Ovary (tissue), 9 donors: Measurements from ENCODE around the gene JAK1. TPM values are rescaled to one million over a fixed set of nuclear protein-coding genes. Genes with fewer than 3 reads are reported as not detected.

Source experiments
- DNase-seq, 5 donors: peaks; one replicate each; pipeline ENCODE4 v3.0.0-alpha.2; 2019 to 2020
- H3K27ac ChIP-seq, 2 donors: fragments of 200-600 bp; one replicate each; pipeline versions ENCODE4 v1.5.1 to v1.8.0; 2019 to 2022
- H3K27me3 ChIP-seq: fragments of 200-600 bp; one replicate; pipeline ENCODE4 v1.8.0; 2022
- H3K36me3 ChIP-seq: fragments of 200-600 bp; sonication (generic); one replicate; pipeline ENCODE4 v1.5.1; 2019
- H3K4me1 ChIP-seq: one replicate; pipeline ENCODE4 v1.8.1; 2013; ENCODE audit warnings: mild to moderate bottlenecking, moderate library complexity; ENCODE audit not compliant: insufficient read depth
- H3K4me3 ChIP-seq: fragments of 200-600 bp; sonication (generic); one replicate; pipeline ENCODE4 v1.5.1; 2017
- H3K9me3 ChIP-seq, 2 donors: fragments of 200-600 bp in 1 of 2; sonication (generic) in 1 of 2; one replicate each; pipeline versions ENCODE4 v1.5.1 to v1.8.1; 2013 to 2019; ENCODE audit warnings: mild to moderate bottlenecking in 1 of 2, moderate library complexity in 1 of 2
- EP300 ChIP-seq: sonication (generic); formaldehyde crosslinking; IDR thresholded peaks from one replicate; pipeline ENCODE4 v1.6.1; 2017; ENCODE audit warnings: antibody characterized with exemption
- POLR2A ChIP-seq: fragments of 450-650 bp; IDR thresholded peaks from one replicate; pipeline ENCODE4 v1.6.1; 2017; ENCODE audit warnings: antibody characterized with exemption, mild to moderate bottlenecking, moderate library complexity
- WGBS, 3 donors: extraction: QIAGEN DNeasy Blood & Tissue Kit in 1 of 3; methylation state at CpG; one replicate each; pipeline versions ENCODE4 v1.1.5 to v1.1.7; 2013 to 2017; 5-methylcytosine and 5-hydroxymethylcytosine counted together
- intact Hi-C, 4 donors: fragments of 100-400 bp; cut with DNase I; formaldehyde crosslinking; loops; one replicate each; pipeline versions ENCODE4 v1.11.0 to v1.15.1; 2022 to 2023
- polyA plus RNA-seq, 2 donors: library from polyadenylated mRNA; stranded (reverse); fragments of 200-250 nt in 1 of 2; fragments of 350-450 nt in 1 of 2; fragmentation: Illumina TruSeq in 1 of 2; extraction: RNeasy Lipid Tissue Mini Kit (QIAGEN cat#74804) in 1 of 2; gene quantifications; one replicate each; pipeline ENCODE4 v1.2.3, GENCODE V29; 2013 to 2014
- total RNA-seq, 7 donors: library from RNA; depleted of rRNA in 2 of 7; stranded (reverse); fragments of >200 nt in 2 of 7; fragmentation: NEBNext Ultra II Directional in 3 of 7; extraction: Animal tissue kit (Norgen Biotek cat#: 25700) in 3 of 7; gene quantifications; one replicate each; pipeline versions ENCODE4 v1.1.0 to v1.2.4, GENCODE V29; 2016 to 2023
- TF ChIP-seq, protein P1 (sequence below), 3 donors: fragments of 450-650 bp in 2 of 3; fragments of 200-600 bp in 1 of 3; IDR thresholded peaks; one replicate each; pipeline versions ENCODE4 v1.5.1 to v1.8.0; 2016 to 2022; ENCODE audit warnings: antibody characterized with exemption in 3 of 3, mild to moderate bottlenecking in 1 of 3
- donor health status: DM: no; HTN: no; CAD: no; lungs with moderate emphysema.
- donor health status: DM: no; HTN: no; CAD: no.
- donor health status: Bipolar disorder and iron deficiency.
- donor health status: DM: yes; HTN: yes; CAD: no.
- donor health status: DM: no; HTN: no; CAD: no.
- donor health status: DM: yes; HTN: yes; CAD: no.

The JAK1 gene
- total and polyA plus RNA-seq, 9 donors: 50.9 to 169 (median 127) TPM

DNA sequence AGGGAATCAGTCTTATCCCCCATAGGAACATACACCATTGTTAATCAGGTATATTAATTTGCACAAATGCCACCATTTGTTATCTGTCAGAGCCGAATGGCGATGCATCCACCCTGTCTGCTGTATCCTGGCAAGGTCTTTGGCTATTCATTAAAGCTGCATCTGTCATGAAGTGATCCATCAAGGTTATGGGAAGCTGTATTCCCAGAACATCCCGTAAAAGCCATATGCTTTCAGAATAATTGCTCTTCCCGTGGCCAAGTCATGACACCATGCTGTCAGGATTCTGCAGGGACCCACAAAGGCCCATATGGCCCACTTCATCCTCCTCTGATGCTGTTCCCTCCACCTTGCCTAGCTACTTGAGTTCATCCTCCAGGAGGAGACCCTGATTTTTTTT is 117.5 kb downstream of the JAK1 start:
- DNase-seq: no peak
- 78 to 85% (median 84%) methylated on average over 4 of the region's 4 CpGs for WGBS, 3 donors
- Histone ChIP-seq H3K27ac (no peak overlapping the region), H3K36me3 (no peaks in the 10 kb centered on the region), H3K4me1 (no peaks in the 10 kb centered on the region), H3K9me3 (no peaks in the 10 kb centered on the region), H3K27me3 (no peaks in the 10 kb centered on the region), H3K4me3 (no peak overlapping the region)
- TF ChIP-seq EP300 (no peak), POLR2A (no peak)
- TF ChIP-seq, protein P1, sequence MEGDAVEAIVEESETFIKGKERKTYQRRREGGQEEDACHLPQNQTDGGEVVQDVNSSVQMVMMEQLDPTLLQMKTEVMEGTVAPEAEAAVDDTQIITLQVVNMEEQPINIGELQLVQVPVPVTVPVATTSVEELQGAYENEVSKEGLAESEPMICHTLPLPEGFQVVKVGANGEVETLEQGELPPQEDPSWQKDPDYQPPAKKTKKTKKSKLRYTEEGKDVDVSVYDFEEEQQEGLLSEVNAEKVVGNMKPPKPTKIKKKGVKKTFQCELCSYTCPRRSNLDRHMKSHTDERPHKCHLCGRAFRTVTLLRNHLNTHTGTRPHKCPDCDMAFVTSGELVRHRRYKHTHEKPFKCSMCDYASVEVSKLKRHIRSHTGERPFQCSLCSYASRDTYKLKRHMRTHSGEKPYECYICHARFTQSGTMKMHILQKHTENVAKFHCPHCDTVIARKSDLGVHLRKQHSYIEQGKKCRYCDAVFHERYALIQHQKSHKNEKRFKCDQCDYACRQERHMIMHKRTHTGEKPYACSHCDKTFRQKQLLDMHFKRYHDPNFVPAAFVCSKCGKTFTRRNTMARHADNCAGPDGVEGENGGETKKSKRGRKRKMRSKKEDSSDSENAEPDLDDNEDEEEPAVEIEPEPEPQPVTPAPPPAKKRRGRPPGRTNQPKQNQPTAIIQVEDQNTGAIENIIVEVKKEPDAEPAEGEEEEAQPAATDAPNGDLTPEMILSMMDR (IDR thresholded peaks at IDR 0.05): no peak
- intact Hi-C loops: loop anchor here in 1 of 4 donors (10.0 kb wide), 1 partner anchor 366 kb away; no protein-coding TSS in a partner anchor

DNA sequence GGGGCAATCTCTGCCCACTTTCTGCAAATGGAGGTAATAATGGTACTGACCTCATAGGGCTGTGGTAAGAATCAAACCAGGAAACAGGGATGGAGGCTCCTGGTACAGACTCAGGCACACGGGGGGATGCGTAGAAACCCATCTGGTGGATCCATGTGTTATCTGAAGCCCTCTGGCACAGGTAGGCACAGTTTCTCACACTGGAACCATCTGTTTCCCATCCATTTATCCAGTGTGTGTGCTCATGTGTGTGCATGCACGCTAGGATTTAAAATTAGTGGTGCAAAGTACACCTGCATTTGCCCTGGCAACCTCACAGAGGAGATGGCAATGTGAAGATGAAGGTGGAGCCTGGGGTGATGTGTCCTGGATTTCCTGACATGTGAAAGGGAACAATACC is 118.2 kb downstream of the JAK1 start:
- DNase-seq: no peak
- intact Hi-C loops: loop anchor here in 1 of 4 donors (10.0 kb wide), 1 partner anchor 367 kb away; no protein-coding TSS in a partner anchor
- Histone ChIP-seq H3K4me3 (no peak overlapping the region), H3K27ac (no peak overlapping the region), H3K36me3 (no peaks in the 10 kb centered on the region), H3K9me3 (no peaks in the 10 kb centered on the region), H3K4me1 (no peaks in the 10 kb centered on the region), H3K27me3 (no peaks in the 10 kb centered on the region)
- no peak for TF ChIP-seq POLR2A
- TF ChIP-seq, protein P1 (IDR thresholded peaks at IDR 0.05): no peak
- no peak for TF ChIP-seq EP300
- 86 to 93% (median 91%) methylated on average over 3 of the region's 3 CpGs for WGBS, 3 donors

DNA sequence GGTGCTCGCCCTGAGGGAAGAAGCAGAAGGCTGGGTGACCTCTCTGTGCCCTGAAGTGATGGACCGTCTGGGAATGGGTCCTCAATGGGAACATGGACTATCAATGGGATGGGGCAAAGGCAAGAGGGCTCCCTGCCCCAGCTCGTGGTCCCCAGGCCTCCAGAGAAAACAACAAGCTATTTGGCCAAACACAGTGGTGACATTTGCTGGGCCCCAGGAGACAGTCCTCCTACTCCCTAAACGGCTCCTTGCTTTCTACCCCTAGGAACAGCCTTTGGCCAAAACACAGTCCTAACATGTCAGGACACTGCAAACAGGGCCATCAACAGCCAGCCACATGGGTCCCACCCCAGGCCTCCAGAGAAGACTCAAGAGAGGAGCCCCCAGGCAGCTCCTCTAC is 118.7 kb downstream of the JAK1 start:
- no peak for TF ChIP-seq POLR2A
- TF ChIP-seq EP300: no peak
- TF ChIP-seq, protein P1 (IDR thresholded peaks at IDR 0.05): no peak
- no peak for DNase-seq
- Histone ChIP-seq H3K4me3 (no peak overlapping the region), H3K27ac (no peak overlapping the region), H3K27me3 (no peaks in the 10 kb centered on the region), H3K4me1 (no peaks in the 10 kb centered on the region), H3K36me3 (no peaks in the 10 kb centered on the region), H3K9me3 (no peaks in the 10 kb centered on the region)
- 86 to 89% (median 87%) methylated on average over 4 of the region's 4 CpGs for WGBS, 3 donors
- intact Hi-C loops: loop anchor here in 1 of 4 donors (10.0 kb wide), 1 partner anchor 367 kb away; no protein-coding TSS in a partner anchor

DNA sequence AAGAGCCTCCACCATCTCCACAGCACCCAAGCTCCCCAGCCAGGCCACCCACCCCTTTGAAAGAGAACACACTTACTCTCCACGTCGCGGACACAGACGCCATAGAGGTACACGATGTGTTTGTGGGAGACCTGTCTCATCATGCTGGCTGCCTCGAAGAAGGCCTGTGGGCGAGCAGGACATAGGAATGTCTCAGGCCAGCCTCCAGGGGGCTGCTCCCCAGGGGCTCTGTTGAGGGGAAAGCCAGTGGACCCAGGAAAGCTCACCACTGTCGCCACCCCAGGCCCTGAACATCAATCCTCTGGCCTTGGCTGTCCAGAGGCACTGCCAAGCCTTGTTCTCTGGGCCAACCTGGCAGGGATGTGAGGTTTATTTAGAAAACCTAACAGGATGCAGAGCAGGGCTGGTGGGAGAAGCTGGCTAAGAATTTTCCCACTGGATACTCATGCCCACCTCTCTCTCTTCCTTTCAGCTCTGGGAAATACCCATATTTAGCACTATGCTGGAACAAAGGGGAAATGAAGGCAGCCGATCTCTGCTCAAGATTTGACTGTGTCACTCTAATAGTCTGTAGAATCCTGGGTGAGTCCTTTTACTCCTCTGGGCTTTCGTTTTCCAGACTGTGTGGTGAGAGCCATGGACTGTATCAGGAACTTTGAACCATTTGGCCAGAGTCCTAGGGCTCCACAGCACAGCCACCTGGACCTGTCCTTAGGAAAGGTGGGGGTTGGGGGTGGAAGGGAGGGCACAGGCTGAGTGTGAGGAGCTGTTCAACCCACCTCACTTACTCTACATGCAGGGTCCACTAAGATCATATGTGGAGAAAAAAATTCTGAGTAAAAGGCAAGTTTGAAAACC is 119.5 kb downstream of the JAK1 start:
- H3K27ac ChIP-seq: no peak overlapping the region
- TF ChIP-seq, protein P1 (IDR thresholded peaks at IDR 0.05): no peak
- TF ChIP-seq POLR2A (no peak), EP300 (no peak)
- no peaks in the 10 kb centered on the region for H3K36me3 ChIP-seq
- peaks cover 2% of the 10 kb centered on the region for H3K4me1 ChIP-seq
- no peaks in the 10 kb centered on the region for H3K27me3 ChIP-seq
- 85 to 90% (median 86%) methylated on average over 10 of the region's 10 CpGs for WGBS, 3 donors
- DNase-seq: no peak
- H3K9me3 ChIP-seq: no peaks in the 10 kb centered on the region
- intact Hi-C loops: loop anchor here in 1 of 4 donors (10.0 kb wide), 1 partner anchor 368 kb away; no protein-coding TSS in a partner anchor
- no peak overlapping the region for H3K4me3 ChIP-seq
